Sigmoid colon (tissue), 4 donors: ENCODE measurements around the gene RAE1.

Source experiments
- CTCF ChIP-seq, 4 experiments: fragments of 450-650 bp in 3 of 4; fragments of 200-600 bp in 1 of 4; IDR thresholded peaks; one replicate each; pipeline ENCODE4 v1.5.1; 2016 to 2019; ENCODE audit warnings: antibody characterized with exemption in 4 of 4, mild to moderate bottlenecking in 3 of 4, moderate library complexity in 2 of 4
- EP300 ChIP-seq, 4 donors: sonication (generic); formaldehyde crosslinking; IDR thresholded peaks; one replicate each; pipeline ENCODE4 v1.6.1; 2017; ENCODE audit warnings: antibody characterized with exemption in 4 of 4
- POLR2A ChIP-seq, 2 donors: fragments of 450-650 bp; IDR thresholded peaks; one replicate each; pipeline ENCODE4 v1.6.1; 2016; ENCODE audit warnings: antibody characterized with exemption in 2 of 2, mild to moderate bottlenecking in 2 of 2, moderate library complexity in 2 of 2

GRCh38 chr20:57393321-57394120, 42.5 kb downstream of the RAE1 start:
- TF ChIP-seq POLR2A (IDR thresholded peaks at IDR 0.05) (no peak), EP300 (IDR thresholded peaks at IDR 0.05) (no peak), CTCF (IDR thresholded peaks at IDR 0.05) (no peak)
